Astrocyte (in vitro differentiated cells and primary cell): ENCODE data around the gene SRF. TPM values are rescaled to one million over a fixed set of nuclear protein-coding genes. Genes with fewer than 3 reads are reported as not detected.
A peak's percentile ranks its signal among the peaks of the same experiment; 100 is the strongest.

Source experiments
- DNase-seq: peaks from one replicate; pipeline ENCODE4 v3.0.0-alpha.2; 2010; ENCODE audit warnings: low read depth
- FAIRE-seq: peaks from 2 replicates; lab custom pipeline; 2011; peaks lifted over from hg19 to GRCh38; lab: Jason Lieb, UNC
- H2AFZ ChIP-seq: 2 replicates; pipeline ENCODE4 v1.6.0; 2012; ENCODE audit warnings: low read depth, low read length, inconsistent platforms
- H3K27ac ChIP-seq: 2 replicates; pipeline ENCODE4 v1.5.1; 2011; ENCODE audit warnings: low read depth, low read length, inconsistent platforms
- H3K27me3 ChIP-seq: 2 replicates; pipeline ENCODE4 v1.6.0; 2011; ENCODE audit warnings: low read length, inconsistent platforms; ENCODE audit not compliant: insufficient read depth
- H3K36me3 ChIP-seq: 2 replicates; pipeline ENCODE4 v1.5.1; 2011; ENCODE audit warnings: low read length, inconsistent platforms; ENCODE audit not compliant: insufficient read depth
- H3K4me1 ChIP-seq: 2 replicates; pipeline ENCODE4 v1.5.1; 2011; ENCODE audit warnings: low read length, inconsistent platforms; ENCODE audit not compliant: insufficient read depth
- H3K4me2 ChIP-seq: 2 replicates; pipeline ENCODE4 v1.6.0; 2012; ENCODE audit warnings: low read length, inconsistent platforms
- H3K4me3 ChIP-seq: 2 replicates; pipeline ENCODE4 v1.5.1; 2011; ENCODE audit warnings: low read depth, mild to moderate bottlenecking, low read length, inconsistent platforms; ENCODE audit not compliant: insufficient read depth
- H3K79me2 ChIP-seq: 2 replicates; pipeline ENCODE4 v1.6.0; 2012; ENCODE audit warnings: mild to moderate bottlenecking, low read length, inconsistent platforms; ENCODE audit not compliant: insufficient read depth
- H3K9ac ChIP-seq: 2 replicates; pipeline ENCODE4 v1.6.0; 2012; ENCODE audit warnings: mild to moderate bottlenecking, low read length, inconsistent platforms
- H3K9me3 ChIP-seq: 2 replicates; pipeline ENCODE4 v1.5.1; 2012; ENCODE audit warnings: low read depth, mild to moderate bottlenecking, low read length, inconsistent platforms; ENCODE audit not compliant: insufficient read depth
- H4K20me1 ChIP-seq: 2 replicates; pipeline ENCODE4 v1.6.0; 2012; ENCODE audit warnings: low read length, inconsistent platforms; ENCODE audit not compliant: insufficient read depth
- H3K27ac Mint-ChIP-seq: one replicate; pipeline ENCODE4 v1.8.0; 2021; ENCODE audit warnings: mild to moderate bottlenecking, mixed read lengths; ENCODE audit not compliant: unreplicated experiment
- H3K27me3 Mint-ChIP-seq: one replicate; pipeline ENCODE4 v1.8.0; 2021; ENCODE audit warnings: low read depth, mixed read lengths; ENCODE audit not compliant: unreplicated experiment
- H3K36me3 Mint-ChIP-seq: one replicate; pipeline ENCODE4 v1.8.0; 2021; ENCODE audit warnings: low read depth, mixed read lengths; ENCODE audit not compliant: unreplicated experiment
- H3K4me1 Mint-ChIP-seq: one replicate; pipeline ENCODE4 v1.8.0; 2021; ENCODE audit warnings: low read depth, mixed read lengths; ENCODE audit not compliant: unreplicated experiment
- H3K4me3 Mint-ChIP-seq: one replicate; pipeline ENCODE4 v1.8.0; 2021; ENCODE audit warnings: mild to moderate bottlenecking, moderate library complexity, mixed read lengths; ENCODE audit not compliant: unreplicated experiment
- H3K9me3 Mint-ChIP-seq: one replicate; pipeline ENCODE4 v1.8.0; 2021; ENCODE audit warnings: mild to moderate bottlenecking, mixed read lengths; ENCODE audit not compliant: unreplicated experiment
- EZH2 ChIP-seq: IDR thresholded peaks from 2 replicates; pipeline ENCODE4 v1.6.1; 2012; ENCODE audit warnings: mild to moderate bottlenecking, low read length, inconsistent platforms; ENCODE audit not compliant: insufficient read depth
- total RNA-seq: library from RNA; stranded (reverse); gene quantifications from 2 replicates; pipeline ENCODE4 v1.2.1, GENCODE V29; 2021
- TF ChIP-seq, protein P1 (sequence below): IDR thresholded peaks from 2 replicates; pipeline ENCODE4 v1.5.1; 2011; ENCODE audit warnings: low read depth, mild to moderate bottlenecking, inconsistent platforms, low read length, moderate library complexity; ENCODE audit not compliant: insufficient read depth

SRF gene
- total RNA-seq, 1 donor from 2014 or later: 53.5 TPM

DNA sequence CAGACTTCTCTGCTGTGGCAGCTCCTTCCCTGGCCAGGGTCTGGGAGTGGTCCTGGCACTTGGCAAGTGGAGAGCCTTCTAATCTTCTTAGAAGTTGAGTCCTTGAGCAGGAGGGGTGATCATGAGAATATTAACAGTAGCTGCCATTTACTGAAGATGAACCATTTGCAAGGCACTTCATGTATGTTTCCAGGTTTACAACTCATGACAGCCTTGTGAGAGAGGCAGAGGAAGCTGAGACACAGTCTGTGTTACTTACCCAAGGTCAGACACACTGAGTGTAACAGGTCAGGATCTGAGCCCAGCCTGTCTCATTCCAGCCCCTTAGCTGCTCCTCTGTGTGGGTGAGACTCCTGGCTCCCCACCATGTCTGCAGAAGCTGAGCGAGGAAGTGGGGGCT is 45.5 kb upstream of the SRF start:
- Histone ChIP-seq H3K4me2 (peak overlapping the region; percentile 69), H4K20me1 (peaks cover 12% of the 10 kb centered on the region), H3K36me3 (peaks cover 1% of the 10 kb centered on the region), H2AFZ (no peak overlapping the region), H3K4me1 (peaks cover 86% of the 10 kb centered on the region), H3K27ac (peak overlapping the region; percentile 100), H3K9me3 (no peaks in the 10 kb centered on the region), H3K4me3 (peak overlapping the region; percentile 34), H3K79me2 (peaks cover 87% of the 10 kb centered on the region), H3K9ac (peak overlapping the region; percentile 84), H3K27me3 (no peaks in the 10 kb centered on the region)
- H3K27me3 Mint-ChIP-seq: no peaks in the 10 kb centered on the region
- peak overlapping the region; percentile 66 for H3K4me3 Mint-ChIP-seq
- TF ChIP-seq, protein P1, sequence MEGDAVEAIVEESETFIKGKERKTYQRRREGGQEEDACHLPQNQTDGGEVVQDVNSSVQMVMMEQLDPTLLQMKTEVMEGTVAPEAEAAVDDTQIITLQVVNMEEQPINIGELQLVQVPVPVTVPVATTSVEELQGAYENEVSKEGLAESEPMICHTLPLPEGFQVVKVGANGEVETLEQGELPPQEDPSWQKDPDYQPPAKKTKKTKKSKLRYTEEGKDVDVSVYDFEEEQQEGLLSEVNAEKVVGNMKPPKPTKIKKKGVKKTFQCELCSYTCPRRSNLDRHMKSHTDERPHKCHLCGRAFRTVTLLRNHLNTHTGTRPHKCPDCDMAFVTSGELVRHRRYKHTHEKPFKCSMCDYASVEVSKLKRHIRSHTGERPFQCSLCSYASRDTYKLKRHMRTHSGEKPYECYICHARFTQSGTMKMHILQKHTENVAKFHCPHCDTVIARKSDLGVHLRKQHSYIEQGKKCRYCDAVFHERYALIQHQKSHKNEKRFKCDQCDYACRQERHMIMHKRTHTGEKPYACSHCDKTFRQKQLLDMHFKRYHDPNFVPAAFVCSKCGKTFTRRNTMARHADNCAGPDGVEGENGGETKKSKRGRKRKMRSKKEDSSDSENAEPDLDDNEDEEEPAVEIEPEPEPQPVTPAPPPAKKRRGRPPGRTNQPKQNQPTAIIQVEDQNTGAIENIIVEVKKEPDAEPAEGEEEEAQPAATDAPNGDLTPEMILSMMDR: no peak
- no peak for TF ChIP-seq EZH2
- peak overlapping the region; percentile 99 for H3K27ac Mint-ChIP-seq
- no peaks in the 10 kb centered on the region for H3K9me3 Mint-ChIP-seq
- peaks cover 9% of the 10 kb centered on the region for H3K36me3 Mint-ChIP-seq
- DNase-seq (no peak), FAIRE-seq (no peak)
- peaks cover 83% of the 10 kb centered on the region for H3K4me1 Mint-ChIP-seq

DNA sequence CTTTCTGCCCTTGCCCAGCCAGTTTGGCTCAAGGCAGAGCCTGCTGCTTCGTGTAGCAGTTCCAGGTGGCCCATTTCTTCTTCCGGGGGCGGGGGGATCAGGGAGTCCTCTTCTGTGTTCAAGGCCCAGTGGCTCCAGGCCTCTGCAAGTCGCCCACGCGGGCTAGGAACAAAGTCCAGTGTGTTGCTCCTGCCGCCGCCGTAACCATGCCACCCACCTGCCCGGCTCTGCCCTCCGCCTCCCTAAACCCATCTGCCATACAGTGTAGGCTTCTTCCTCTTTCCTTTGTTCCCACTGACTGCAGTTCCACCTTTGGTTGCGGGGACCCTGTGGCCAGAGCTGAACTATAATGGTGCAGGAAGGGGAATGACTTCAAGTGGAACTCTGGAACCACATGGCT is 43.9 kb upstream of the SRF start:
- H2AFZ ChIP-seq: no peak overlapping the region
- TF ChIP-seq, protein P1: no peak
- no peak for TF ChIP-seq EZH2
- H3K36me3 ChIP-seq: peaks cover 9% of the 10 kb centered on the region
- H4K20me1 ChIP-seq: peaks cover 23% of the 10 kb centered on the region
- Mint-ChIP-seq H3K27ac (peak overlapping the region; percentile 99), H3K36me3 (peaks cover 21% of the 10 kb centered on the region), H3K27me3 (no peaks in the 10 kb centered on the region), H3K9me3 (no peaks in the 10 kb centered on the region), H3K4me1 (peaks cover 80% of the 10 kb centered on the region), H3K4me3 (no peak overlapping the region)
- H3K9ac ChIP-seq: no peak overlapping the region
- no peak overlapping the region for H3K4me2 ChIP-seq
- H3K4me3 ChIP-seq: no peak overlapping the region
- peak overlapping the region; percentile 100 for H3K27ac ChIP-seq
- no peak for DNase-seq
- no peaks in the 10 kb centered on the region for H3K27me3 ChIP-seq
- FAIRE-seq: no peak
- H3K79me2 ChIP-seq: peaks cover 83% of the 10 kb centered on the region
- peaks cover 70% of the 10 kb centered on the region for H3K4me1 ChIP-seq
- H3K9me3 ChIP-seq: no peaks in the 10 kb centered on the region

DNA sequence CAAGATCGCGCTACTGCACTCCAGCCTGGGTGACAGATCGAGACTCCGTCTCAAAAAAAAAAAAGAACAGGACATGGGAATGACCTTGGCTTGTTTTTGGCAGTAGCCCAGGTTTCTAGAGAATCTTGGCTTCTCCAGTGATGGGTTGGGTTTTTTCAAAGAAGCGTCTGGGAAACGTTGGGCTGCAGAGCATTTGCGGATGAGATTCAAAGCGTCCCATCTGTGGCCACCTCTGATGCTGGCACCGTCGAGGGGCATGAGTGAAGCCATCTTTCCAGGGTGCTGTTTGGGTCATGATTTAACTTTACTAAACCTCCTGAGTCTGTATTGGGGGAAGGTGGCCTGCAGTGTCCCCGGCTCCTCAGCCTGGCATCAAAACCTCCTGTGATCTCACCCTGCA is 43.2 kb upstream of the SRF start:
- H3K27me3 Mint-ChIP-seq: no peaks in the 10 kb centered on the region
- Histone ChIP-seq H2AFZ (no peak overlapping the region), H3K9me3 (no peaks in the 10 kb centered on the region), H3K27me3 (no peaks in the 10 kb centered on the region), H3K9ac (peak overlapping the region; percentile 23), H3K36me3 (peaks cover 14% of the 10 kb centered on the region), H4K20me1 (peaks cover 28% of the 10 kb centered on the region), H3K27ac (peak overlapping the region; percentile 47), H3K4me2 (no peak overlapping the region), H3K4me3 (no peak overlapping the region), H3K79me2 (peaks cover 80% of the 10 kb centered on the region), H3K4me1 (peaks cover 63% of the 10 kb centered on the region)
- peaks cover 75% of the 10 kb centered on the region for H3K4me1 Mint-ChIP-seq
- FAIRE-seq: no peak
- H3K27ac Mint-ChIP-seq: peak overlapping the region; percentile 90
- DNase-seq: no peak
- no peaks in the 10 kb centered on the region for H3K9me3 Mint-ChIP-seq
- TF ChIP-seq EZH2: no peak
- TF ChIP-seq, protein P1: no peak
- peak overlapping the region; percentile 50 for H3K4me3 Mint-ChIP-seq
- peaks cover 22% of the 10 kb centered on the region for H3K36me3 Mint-ChIP-seq
